Dermis microvascular lymphatic vessel endothelial cell (primary cell): Measurements from ENCODE around the gene TECPR2. TPM values are rescaled to one million over a fixed set of nuclear protein-coding genes. Genes with fewer than 3 reads are reported as not detected.
A peak's percentile ranks its signal among the peaks of the same experiment; 100 is the strongest.

Source experiments
- DNase-seq, 2 donors: peaks; one replicate each; pipeline versions ENCODE4 v3.0.0 to v3.0.0-alpha.2; 2010; ENCODE audit warnings: low read depth in 2 of 2
- total RNA-seq: library from RNA; depleted of rRNA; stranded (reverse); fragments of >200 nt; gene quantifications from 2 replicates; pipeline ENCODE4 v1.2.1, GENCODE V29; 2014

TECPR2 gene
- total RNA-seq, 1 donor from 2014 or later = 6.2 TPM

GRCh38 chr14:102330806-102331205, 31.9 kb upstream of the TECPR2 start:
- no peak for DNase-seq

- no peak for DNase-seq
Observed at GRCh38 chr14:102333390-102333789, 29.4 kb upstream of the TECPR2 start.

- DNase-seq = no peak
Observed at GRCh38 chr14:102333795-102334705, 28.7 kb upstream of the TECPR2 start.

GRCh38 chr14:102335163-102335562, 27.6 kb upstream of the TECPR2 start:
- no peak for DNase-seq

GRCh38 chr14:102338724-102339123, 24.0 kb upstream of the TECPR2 start:
- DNase-seq = no peak

GRCh38 chr14:102341566-102341965, 21.2 kb upstream of the TECPR2 start:
- DNase-seq = no peak

GRCh38 chr14:102342238-102342637, 20.5 kb upstream of the TECPR2 start:
- no peak for DNase-seq

- no peak for DNase-seq
Observed at GRCh38 chr14:102344084-102344483, 18.7 kb upstream of the TECPR2 start.

- DNase-seq = no peak
Observed at GRCh38 chr14:102344485-102344884, 18.3 kb upstream of the TECPR2 start.

GRCh38 chr14:102345232-102345631, 17.5 kb upstream of the TECPR2 start:
- no peak for DNase-seq

GRCh38 chr14:102346645-102347044, 16.1 kb upstream of the TECPR2 start:
- no peak for DNase-seq

GRCh38 chr14:102348376-102348775, 14.4 kb upstream of the TECPR2 start:
- no peak for DNase-seq

GRCh38 chr14:102351023-102351422, 11.7 kb upstream of the TECPR2 start:
- DNase-seq = peak; percentile 39 to 91

- DNase-seq = peak in 1 of 2 donors; percentile 73
Observed at GRCh38 chr14:102351593-102351992, 11.1 kb upstream of the TECPR2 start.

GRCh38 chr14:102352213-102352612, 10.5 kb upstream of the TECPR2 start:
- no peak for DNase-seq

GRCh38 chr14:102353126-102353619, 9.6 kb upstream of the TECPR2 start:
- DNase-seq = no peak

GRCh38 chr14:102356280-102356679, 6.5 kb upstream of the TECPR2 start:
- no peak for DNase-seq

- no peak for DNase-seq
Observed at GRCh38 chr14:102359341-102359740, 3.4 kb upstream of the TECPR2 start.

GRCh38 chr14:102360388-102360787, 2.4 kb upstream of the TECPR2 start:
- DNase-seq = no peak

- peak; percentile 2 to 27 for DNase-seq
Observed at GRCh38 chr14:102362084-102362483, 657 bp upstream of the TECPR2 start.

GRCh38 chr14:102363182-102363943, 622 bp downstream of the TECPR2 start:
- DNase-seq = peak; percentile 2 to 48

- DNase-seq = no peak
Observed at GRCh38 chr14:102370305-102370809, 7.6 kb downstream of the TECPR2 start.
